Measurements from ENCODE around the gene OR4D9.
"Not testable (repeated sequence)": the region's sequence is repeated elsewhere in the genome, so short reads cannot be mapped to it uniquely, and the experiment has no call there.

OR4D9 gene

GRCh38 chr11:59501931-59502330 is 9.4 kb upstream of the OR4D9 start:
- TF ChIP-seq MYC (IDR thresholded peaks at IDR 0.05; ENCODE audit: low read depth, low read length) (no peak), MAX (IDR thresholded peaks at IDR 0.05; ENCODE audit: low read depth, low read length) (no peak), CTCF (IDR thresholded peaks at IDR 0.05; ENCODE audit: low read depth, low read length) (no peak), POLR2A (IDR thresholded peaks at IDR 0.05; ENCODE audit: extremely low read depth, insufficient read length) (no peak)
- DNase-seq (ENCODE audit: low read depth): no peak
- no peak overlapping the region for H3K4me3 ChIP-seq (ENCODE audit: low read depth, low read length)

GRCh38 chr11:59503276-59503675 is 8.1 kb upstream of the OR4D9 start, which contains the start of gene OR4D11:
Gene OR4D11, plus strand, starts transcription at chr11:59503576. Its CDS starts 0 bp downstream, at chr11:59503576.
- TF ChIP-seq CTCF (IDR thresholded peaks at IDR 0.05; ENCODE audit: low read depth, low read length) (no peak), MAX (IDR thresholded peaks at IDR 0.05; ENCODE audit: low read depth, low read length) (no peak), POLR2A (IDR thresholded peaks at IDR 0.05; ENCODE audit: extremely low read depth, insufficient read length) (no peak), MYC (IDR thresholded peaks at IDR 0.05; ENCODE audit: low read depth, low read length) (no peak)

GRCh38 chr11:59511675-59512074 is 336 bp downstream of the OR4D9 start:
- H3K4me3 ChIP-seq (ENCODE audit: low read depth, low read length): no peak overlapping the region
- DNase-seq (ENCODE audit: low read depth): no peak
- TF ChIP-seq MYC (IDR thresholded peaks at IDR 0.05; ENCODE audit: low read depth, low read length) (no peak), POLR2A (IDR thresholded peaks at IDR 0.05; ENCODE audit: extremely low read depth, insufficient read length) (no peak), MAX (IDR thresholded peaks at IDR 0.05; ENCODE audit: low read depth, low read length) (no peak), CTCF (IDR thresholded peaks at IDR 0.05; ENCODE audit: low read depth, low read length) (no peak)

More at GRCh38 chr11:59503276-59503675, 8.1 kb upstream of the OR4D9 start, which contains the start of gene OR4D11:
- DNase-seq (ENCODE audit: low read depth): no peak
- H3K4me3 ChIP-seq (ENCODE audit: low read depth, low read length): no peak within 1 kb of the TSS

- DNase-seq (ENCODE audit: low read depth): not testable (repeated sequence)
Measured at GRCh38 chr11:59520139-59520538, 8.8 kb downstream of the OR4D9 start.

GRCh38 chr11:59520741-59521140 is 9.4 kb downstream of the OR4D9 start:
- no peak for DNase-seq (ENCODE audit: low read depth)
- H3K4me3 ChIP-seq (ENCODE audit: low read depth, low read length): no peak overlapping the region
- no peak for TF ChIP-seq MYC (IDR thresholded peaks at IDR 0.05; ENCODE audit: low read depth, low read length)

More at GRCh38 chr11:59520139-59520538, 8.8 kb downstream of the OR4D9 start:
- H3K4me3 ChIP-seq (ENCODE audit: low read depth, low read length): not testable (repeated sequence)

- DNase-seq (ENCODE audit: low read depth): peak; percentile 27
- no peak overlapping the region for H3K4me3 ChIP-seq (ENCODE audit: low read depth, low read length)
- TF ChIP-seq CTCF (IDR thresholded peaks at IDR 0.05; ENCODE audit: low read depth, low read length): peak; percentile 23
- TF ChIP-seq MYC (IDR thresholded peaks at IDR 0.05; ENCODE audit: low read depth, low read length): no peak
Measured at GRCh38 chr11:59523541-59523940, 12.2 kb downstream of the OR4D9 start.

GRCh38 chr11:59528711-59529110 is 17.4 kb downstream of the OR4D9 start:
- no peak for DNase-seq (ENCODE audit: low read depth)
- H3K4me3 ChIP-seq (ENCODE audit: low read depth, low read length): no peak overlapping the region
- TF ChIP-seq POLR2A (IDR thresholded peaks at IDR 0.05; ENCODE audit: extremely low read depth, insufficient read length): no peak
- no peak for TF ChIP-seq CTCF (IDR thresholded peaks at IDR 0.05; ENCODE audit: low read depth, low read length)
- TF ChIP-seq MYC (IDR thresholded peaks at IDR 0.05; ENCODE audit: low read depth, low read length): no peak
- TF ChIP-seq MAX (IDR thresholded peaks at IDR 0.05; ENCODE audit: low read depth, low read length): no peak

Measured in NB4 (cell line).